Thyroid gland (tissue), 4 donors: ENCODE data around the gene TFAP2D.

Experiments used
- POLR2A ChIP-seq, 2 donors: fragments of 450-650 bp; IDR thresholded peaks; one replicate each; pipeline ENCODE4 v1.6.1; 2017; ENCODE audit warnings: antibody characterized with exemption in 2 of 2, mild to moderate bottlenecking in 2 of 2, moderate library complexity in 1 of 2
- TF ChIP-seq, protein P1 (sequence below), 6 experiments: fragments of 200-600 bp in 3 of 6; fragments of 450-650 bp in 3 of 6; sonication (generic) in 3 of 6; IDR thresholded peaks; one replicate each; pipeline ENCODE4 v1.5.1; 2016 to 2019; ENCODE audit warnings: antibody characterized with exemption in 6 of 6, mild to moderate bottlenecking in 2 of 6, inconsistent platforms in 1 of 6, moderate library complexity in 1 of 6

DNA sequence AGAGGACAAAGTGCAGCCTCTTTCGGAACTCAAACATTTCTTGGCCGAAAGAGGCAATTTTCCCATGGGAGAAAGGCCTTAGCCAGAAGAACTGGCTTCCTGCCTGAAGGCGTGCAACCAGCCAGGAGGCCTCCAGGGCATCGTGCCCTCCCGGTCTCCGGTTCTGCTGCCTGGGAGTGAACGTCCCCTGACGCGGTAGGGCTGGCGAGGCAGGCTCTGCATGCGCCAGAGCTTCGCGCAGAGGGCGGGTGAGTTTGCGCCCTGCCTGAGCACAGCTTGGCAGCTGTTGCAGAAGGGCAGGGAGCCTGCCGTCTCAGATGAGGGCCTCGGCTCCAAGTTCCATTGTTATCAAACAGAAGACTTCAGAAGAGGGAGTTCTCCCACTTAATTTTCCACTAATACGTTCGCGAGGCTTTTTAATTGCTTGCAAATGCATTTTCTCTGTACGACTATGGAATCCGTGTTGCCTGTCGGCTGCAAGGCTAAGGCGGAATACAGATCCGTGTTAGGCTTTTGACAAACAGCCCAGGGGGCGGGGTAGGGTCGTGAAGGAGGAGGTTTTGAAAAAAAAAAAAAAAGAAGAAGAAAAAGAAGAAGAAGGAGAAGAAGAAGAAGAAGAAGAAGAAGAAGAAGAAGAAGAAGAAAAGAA lies 5.5 kb upstream of the TFAP2D start:
- TF ChIP-seq, protein P1, sequence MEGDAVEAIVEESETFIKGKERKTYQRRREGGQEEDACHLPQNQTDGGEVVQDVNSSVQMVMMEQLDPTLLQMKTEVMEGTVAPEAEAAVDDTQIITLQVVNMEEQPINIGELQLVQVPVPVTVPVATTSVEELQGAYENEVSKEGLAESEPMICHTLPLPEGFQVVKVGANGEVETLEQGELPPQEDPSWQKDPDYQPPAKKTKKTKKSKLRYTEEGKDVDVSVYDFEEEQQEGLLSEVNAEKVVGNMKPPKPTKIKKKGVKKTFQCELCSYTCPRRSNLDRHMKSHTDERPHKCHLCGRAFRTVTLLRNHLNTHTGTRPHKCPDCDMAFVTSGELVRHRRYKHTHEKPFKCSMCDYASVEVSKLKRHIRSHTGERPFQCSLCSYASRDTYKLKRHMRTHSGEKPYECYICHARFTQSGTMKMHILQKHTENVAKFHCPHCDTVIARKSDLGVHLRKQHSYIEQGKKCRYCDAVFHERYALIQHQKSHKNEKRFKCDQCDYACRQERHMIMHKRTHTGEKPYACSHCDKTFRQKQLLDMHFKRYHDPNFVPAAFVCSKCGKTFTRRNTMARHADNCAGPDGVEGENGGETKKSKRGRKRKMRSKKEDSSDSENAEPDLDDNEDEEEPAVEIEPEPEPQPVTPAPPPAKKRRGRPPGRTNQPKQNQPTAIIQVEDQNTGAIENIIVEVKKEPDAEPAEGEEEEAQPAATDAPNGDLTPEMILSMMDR (IDR thresholded peaks at IDR 0.05) = no peak
- TF ChIP-seq POLR2A (IDR thresholded peaks at IDR 0.05) = no peak
